HG02852 (cell line): ENCODE measurements around the gene MOCOS.
"Not testable (repeated sequence)": the region's sequence is repeated elsewhere in the genome, so short reads cannot be mapped to it uniquely, and the experiment has no call there.

ENCODE experiments used
- ATAC-seq: cut with Tn5 transposase; IDR thresholded peaks from one replicate; pipeline ENCODE4 v1.9.1; 2021; ENCODE audit warnings: mild to moderate bottlenecking, moderate library complexity; ENCODE audit not compliant: unreplicated experiment

The MOCOS gene, protein sequence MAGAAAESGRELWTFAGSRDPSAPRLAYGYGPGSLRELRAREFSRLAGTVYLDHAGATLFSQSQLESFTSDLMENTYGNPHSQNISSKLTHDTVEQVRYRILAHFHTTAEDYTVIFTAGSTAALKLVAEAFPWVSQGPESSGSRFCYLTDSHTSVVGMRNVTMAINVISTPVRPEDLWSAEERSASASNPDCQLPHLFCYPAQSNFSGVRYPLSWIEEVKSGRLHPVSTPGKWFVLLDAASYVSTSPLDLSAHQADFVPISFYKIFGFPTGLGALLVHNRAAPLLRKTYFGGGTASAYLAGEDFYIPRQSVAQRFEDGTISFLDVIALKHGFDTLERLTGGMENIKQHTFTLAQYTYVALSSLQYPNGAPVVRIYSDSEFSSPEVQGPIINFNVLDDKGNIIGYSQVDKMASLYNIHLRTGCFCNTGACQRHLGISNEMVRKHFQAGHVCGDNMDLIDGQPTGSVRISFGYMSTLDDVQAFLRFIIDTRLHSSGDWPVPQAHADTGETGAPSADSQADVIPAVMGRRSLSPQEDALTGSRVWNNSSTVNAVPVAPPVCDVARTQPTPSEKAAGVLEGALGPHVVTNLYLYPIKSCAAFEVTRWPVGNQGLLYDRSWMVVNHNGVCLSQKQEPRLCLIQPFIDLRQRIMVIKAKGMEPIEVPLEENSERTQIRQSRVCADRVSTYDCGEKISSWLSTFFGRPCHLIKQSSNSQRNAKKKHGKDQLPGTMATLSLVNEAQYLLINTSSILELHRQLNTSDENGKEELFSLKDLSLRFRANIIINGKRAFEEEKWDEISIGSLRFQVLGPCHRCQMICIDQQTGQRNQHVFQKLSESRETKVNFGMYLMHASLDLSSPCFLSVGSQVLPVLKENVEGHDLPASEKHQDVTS

DNA sequence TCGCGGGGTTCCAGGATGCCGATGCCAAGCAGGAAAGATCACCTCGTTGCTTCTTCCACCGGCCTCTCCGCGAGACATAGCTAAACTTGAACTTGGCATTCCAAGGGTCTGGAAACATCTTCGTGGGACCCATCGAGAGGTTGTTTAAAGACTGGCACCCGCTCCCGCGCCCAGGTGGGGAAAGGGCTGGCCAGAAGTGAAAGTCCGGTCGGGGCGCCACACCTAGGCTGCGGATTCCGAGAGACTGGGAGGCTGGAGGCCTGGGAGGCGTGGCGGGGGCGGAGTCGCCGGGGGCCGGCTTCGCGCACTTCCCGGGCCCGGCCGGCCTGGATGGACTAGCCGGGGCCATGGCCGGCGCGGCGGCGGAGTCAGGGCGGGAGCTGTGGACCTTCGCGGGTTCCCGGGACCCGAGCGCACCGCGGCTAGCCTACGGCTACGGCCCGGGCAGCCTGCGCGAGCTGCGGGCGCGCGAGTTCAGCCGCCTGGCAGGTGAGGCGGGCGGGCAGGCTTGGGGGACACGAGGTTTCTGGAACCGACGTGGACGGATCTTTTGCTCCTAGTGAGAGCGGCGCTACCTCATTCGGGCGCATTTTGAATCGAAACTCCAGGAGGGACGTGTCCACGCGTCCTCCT, at the start of gene MOCOS:
MOCOS (plus strand) TSS at position 305 of the 633 bp plus-strand sequence; CDS start at position 348, 43 bp downstream.
- peak; percentile 88 for ATAC-seq

DNA sequence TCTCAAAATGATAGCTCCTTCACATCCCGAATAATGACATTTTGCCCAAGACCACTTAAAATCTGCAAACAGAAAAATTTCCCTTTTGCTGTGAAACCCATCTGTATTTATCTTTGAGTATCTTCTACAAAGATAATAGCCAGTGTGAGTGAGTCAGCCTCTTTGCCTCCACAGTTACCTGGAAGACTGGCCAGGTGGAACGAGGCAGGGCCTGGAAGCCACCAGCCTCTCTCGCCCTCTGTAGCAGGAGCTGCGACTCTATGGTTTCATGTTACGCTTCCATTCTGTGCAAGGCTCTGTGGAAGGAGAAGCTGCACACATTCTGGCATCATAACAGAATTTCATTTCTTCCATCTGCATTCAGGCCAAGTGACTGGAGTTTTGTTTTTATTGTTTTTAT, 48.1 kb upstream of the MOCOS start:
- no peak for ATAC-seq

DNA sequence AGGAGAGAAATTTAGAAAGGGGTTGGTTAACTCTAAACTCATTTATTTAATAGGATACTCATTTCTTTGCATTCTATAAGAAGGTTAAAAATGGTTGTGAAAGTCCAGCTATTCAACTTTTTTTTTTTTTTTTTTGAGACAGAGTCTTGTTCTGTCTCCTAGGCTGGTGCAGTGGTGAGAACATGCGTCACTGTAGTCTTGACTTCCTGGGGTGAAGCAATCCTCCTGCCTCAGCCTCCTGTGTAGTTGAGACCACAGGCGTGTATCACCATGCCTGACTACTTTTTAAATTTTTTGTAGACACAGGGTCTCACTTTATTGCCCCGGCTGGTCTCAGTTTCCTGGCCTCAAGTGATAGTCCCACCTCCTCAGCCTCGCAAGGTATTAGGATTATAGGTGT, 45.7 kb upstream of the MOCOS start:
- ATAC-seq, result no peak

DNA sequence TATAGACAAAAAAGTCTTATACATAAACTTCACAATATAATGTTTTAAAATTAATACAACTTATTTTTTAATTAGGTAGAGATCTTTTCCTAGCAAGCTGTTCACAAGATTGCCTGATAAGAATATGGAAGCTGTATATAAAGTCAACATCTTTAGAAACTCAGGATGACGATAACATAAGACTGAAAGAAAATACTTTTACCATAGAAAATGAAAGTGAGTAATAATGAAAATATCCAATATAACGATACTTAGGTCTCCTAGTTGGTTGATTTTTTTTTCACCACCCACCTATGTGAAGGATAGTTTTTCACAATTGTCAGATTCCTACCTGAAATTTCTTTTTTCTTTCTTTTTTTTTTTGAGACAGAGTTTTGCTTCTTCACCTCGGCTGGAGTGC, 44.5 kb upstream of the MOCOS start:
- ATAC-seq, result no peak

DNA sequence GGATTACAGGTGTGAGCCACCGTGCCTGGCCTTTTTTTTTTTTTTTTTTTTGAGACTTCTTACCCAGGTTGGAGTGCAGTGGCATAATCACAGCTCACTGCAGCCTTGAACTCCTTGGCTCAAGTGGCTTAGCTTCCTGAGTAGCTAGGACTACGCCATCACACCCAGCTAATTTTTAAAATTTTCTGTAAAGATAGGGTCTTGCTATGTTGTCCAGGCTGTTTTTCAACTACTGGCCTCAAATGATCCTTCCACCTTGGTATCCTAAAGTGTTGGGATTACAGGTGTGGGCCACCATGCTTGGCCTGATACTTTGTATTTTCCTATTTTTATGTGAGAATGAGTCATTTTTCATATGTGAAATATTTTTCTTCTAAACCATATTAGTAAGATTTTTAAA, 43.9 kb upstream of the MOCOS start:
- no peak for ATAC-seq

DNA sequence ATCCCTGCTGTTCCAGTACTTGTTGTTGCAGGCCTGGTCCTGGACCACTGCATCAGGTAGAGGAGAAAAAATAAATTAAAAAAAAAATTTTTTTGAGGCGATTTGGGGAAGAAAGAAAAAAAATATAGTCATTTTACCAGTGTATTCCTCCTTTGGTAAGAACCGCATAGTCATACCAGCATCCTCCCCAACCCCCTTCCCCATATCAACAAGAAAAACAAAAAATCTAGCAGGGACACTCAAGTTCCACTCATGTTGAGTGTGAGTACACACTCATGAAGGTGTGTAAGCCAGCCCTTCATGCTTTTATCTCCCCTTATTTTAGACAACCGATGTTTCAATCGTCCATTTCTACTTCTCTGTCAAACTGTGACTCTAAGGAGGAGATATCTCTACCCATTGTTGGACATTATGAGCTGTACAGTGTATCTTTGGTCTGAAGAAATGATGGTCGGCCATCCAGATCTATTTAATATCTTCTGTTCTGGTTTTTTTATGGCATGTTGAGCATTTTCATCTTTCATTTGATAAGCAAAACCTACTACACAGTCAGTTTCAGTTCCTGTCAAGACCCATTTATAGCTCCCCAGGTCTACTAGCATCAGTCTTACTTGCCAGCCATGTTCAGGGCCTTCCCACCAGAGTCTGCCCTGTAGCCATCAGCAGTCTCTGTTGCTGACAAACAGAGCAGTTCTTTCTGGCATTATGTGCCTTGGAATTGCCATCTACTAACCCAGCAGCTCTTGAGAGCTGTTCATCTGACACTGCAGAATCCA, 37.6 kb upstream of the MOCOS start:
- peak; percentile 97 for ATAC-seq

DNA sequence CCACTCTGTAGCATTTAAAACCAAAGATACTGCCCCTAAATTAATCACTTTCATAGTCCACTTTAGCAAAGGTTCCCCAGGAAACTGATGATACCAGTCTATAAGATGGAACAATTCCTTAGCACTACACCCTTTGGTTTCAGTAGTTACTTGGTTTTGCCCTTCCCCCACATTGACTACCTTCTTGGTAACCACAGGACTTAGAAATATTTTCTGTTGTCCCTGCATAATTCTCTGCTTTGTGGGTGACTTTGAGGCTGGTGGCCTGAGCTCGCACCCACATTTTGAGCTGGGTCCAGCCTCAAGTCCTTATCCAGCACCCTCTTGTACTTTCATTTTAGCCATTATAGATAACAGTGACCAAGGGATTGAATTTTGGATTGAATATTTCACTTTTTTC, 34.5 kb upstream of the MOCOS start:
- ATAC-seq, result no peak

DNA sequence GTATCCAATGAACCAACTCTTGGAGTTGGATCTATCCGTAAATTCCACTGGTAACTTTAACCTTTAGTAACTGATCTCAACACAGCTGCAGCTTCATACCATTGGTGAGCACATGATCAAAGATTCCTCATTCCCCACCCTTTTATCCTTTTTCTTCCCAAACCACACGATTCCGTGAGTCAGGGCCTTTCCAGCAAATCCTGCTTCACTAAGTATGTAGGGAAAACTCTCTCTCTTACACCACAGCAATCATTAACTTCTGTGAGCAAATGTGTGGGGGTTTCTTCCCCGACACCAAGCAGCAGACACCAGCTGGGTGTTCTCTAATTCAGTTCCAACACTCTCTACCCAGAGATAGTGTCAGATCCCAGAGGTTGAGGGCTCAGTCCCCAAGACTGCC, 34.1 kb upstream of the MOCOS start:
- no peak for ATAC-seq

DNA sequence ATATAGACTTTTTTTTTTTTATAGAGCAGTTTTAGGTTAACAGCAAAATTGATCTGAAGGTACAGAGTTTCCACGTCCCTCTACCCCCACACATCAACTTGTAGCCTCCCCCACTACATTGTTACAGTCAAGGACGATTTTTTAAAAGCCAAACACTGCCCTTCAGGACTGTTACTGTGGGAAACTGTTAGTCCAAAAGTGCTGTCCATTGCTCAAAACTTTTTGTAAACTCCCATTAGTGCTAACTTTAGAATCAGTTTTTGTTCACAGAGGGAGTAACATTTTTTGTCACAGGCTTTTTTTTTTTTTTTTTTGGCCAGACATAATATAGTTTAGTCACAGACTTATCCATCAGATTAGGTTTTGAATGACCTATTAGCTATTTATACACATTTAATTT, 33.5 kb upstream of the MOCOS start:
- no peak for ATAC-seq

DNA sequence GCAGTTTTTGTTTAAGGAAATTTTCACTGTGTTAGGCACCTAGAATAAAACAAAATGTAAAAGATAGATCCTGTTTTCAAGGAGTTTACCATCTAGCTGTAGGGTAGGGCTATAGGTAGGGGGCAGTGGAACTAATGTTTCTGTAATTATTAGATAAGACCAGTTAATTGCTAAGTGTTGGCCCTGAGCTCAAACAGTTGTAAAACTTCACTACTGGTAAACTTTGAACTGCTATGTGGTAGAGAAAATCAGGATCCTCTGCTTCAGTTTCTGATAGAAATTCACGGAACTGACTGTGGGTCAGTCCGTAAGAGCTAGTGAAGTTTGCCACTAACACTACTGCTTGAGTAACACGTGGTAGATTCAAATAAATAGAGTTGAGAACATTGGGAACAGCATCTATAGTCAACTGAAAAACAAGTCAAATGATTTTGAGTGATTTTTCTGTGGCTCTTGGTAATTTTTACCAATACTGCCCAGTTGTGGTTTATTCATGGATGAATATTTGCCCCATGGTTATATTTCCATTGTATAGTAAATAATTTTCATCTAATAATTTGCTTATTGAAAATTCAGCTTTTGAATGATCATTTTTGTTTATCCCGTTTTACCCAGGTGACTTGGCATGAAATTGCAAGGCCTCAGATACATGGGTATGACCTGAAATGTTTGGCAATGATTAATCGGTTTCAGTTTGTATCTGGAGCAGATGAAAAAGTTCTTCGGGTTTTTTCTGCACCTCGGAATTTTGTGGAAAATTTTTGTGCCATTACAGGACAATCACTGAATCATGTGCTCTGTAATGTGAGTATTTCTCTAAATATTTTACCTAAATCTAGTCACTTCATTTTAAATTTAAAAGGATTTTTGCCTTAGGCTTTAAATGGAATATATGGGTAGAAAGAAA, 31.2 kb upstream of the MOCOS start:
- no peak for ATAC-seq

DNA sequence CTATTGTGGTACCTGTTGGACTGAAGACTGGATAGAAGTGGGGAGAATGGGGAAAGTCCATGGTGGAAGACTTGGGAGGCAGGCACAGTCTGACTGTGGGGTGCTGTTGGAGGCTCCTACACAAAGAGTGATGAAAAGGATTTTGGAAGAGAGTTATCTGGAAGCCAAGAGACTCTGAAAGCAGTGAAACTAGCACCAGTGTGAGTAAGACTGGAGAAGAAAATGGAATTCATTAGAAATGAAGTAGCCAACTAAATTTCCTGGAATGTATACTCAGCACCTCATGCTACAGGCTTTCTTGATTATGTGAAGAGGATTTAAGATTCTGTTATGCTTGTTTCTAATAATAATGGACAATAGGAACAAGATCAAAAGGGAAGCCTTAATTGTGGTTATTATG, 29.9 kb upstream of the MOCOS start:
- no peak for ATAC-seq

DNA sequence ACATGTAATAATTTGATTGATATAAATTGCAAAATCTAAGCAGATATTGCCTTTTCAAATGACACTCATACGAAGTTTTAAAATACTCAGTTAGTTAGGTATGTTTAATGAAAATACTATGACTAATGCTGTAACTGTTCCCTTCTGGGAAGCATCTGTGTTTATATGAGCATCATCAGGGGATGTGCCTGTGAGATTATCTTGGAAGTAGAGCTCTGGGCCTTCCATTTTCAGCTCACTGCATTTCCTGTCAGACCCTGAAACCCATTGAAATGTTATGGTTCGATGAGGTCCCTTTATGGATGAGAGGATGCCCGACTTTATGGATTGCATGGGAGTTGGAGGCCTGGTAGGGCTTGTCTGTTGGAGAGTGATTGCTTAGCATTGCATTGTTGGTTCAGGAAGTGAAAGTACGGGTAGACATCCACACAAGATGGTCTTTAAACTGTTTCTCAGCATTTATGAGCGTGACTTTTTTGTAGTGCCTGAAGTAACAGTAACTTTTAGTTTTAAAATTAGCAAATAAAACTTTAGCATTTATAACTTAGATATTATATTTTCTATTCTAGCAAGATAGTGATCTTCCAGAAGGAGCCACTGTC, 28.9 kb upstream of the MOCOS start:
- ATAC-seq, result no peak

DNA sequence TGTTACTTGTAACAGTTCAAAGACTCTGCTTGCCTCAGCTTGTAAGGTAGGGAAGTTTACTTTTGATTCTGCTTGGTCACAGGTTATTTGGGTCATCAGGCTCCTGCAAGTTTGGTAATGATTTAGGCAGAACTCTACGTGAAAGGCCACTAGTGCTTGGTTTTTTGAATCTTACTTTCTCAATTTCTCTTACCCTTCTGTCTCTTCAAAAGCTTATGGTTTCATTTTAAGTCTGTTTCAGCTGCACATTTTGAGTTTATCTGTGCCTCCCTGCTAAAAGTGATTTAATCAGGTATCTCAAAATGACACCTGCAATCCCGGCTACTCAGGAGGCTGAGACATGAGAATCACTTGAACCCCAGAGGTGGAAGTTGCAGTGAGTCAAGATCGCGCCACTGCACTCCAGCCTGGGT, 26.3 kb upstream of the MOCOS start:
- no peak for ATAC-seq

DNA sequence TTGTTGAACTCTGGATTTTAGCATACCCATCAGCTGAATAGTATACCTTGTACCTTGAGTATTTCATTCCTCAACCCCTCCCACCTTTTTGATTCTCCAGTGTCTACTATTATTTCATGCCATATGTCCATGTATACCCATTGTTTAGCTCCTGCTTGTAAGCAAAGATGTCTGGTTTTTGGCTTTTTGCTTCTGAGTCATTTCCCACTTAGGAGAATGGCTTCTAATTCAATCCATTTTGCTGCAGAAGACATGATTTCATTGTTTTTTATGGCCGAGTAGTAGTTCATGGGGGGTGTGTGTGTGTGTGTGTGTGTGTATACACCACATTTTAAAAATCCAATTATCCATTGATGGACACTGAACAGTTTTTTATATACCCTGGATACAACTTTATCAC, 24.3 kb upstream of the MOCOS start:
- no peak for ATAC-seq

DNA sequence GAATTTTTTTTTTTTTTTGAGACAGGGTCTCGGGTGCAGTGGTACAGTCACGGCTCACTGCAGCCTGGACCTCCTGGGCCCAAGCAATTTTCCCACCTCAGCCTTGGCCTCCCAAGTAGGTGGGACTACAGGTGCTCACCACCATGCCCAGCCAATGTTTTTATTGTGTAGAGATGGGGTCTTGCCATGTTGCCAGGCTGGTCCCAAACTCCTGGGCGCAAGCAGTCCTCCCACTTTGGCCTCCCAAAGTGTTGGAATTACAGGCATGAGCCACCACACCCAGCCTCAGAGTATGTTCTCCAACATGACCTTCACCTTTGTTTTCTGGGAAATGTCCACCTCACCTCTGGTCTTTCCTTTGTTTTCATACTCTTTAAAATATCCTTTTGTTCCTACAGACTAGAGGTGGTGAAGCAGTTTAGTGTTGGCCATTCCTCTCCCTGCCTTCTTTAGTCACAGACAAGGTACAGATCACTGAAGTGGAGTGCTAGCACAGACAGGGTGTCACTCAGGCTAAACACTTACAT, 19.5 kb upstream of the MOCOS start:
- no peak for ATAC-seq

DNA sequence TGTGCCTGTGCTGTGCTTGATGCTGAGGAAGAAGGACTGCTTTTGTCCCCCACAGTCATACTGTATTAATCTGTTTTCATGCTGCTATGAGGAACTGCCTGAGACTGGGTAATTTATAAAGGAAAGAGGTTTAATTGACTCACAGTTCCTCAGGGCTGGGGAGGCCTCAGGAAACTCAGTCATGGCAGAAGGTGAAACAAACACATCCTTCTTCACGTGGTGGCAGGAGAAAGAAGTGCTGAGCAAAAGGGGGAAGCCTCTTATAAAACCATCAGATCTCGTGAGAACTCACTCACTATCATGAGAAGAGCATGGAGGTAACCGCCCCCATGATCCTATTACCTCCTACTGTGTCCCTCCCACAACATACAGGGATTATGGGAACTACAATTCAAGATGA, 19.0 kb upstream of the MOCOS start:
- not testable (repeated sequence) for ATAC-seq

DNA sequence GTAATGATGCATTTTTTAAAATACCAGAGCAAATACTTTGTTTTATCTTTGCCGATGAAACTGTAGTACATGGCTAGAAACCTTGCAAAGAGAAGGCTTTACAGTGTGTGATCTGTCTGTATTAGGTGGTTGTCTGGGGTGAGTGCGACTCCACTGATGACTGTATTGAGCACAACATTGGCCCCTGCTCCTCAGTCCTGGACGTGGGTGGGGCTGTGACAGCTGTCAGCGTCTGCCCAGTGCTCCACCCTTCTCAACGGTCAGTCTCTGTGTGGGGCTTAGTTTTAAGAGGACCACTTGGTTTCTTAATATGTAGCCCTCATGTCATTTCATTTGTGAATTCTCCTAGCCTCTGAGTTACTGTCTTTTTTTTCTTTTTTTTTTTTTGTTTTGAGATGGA, 17.4 kb upstream of the MOCOS start:
- ATAC-seq, result no peak

DNA sequence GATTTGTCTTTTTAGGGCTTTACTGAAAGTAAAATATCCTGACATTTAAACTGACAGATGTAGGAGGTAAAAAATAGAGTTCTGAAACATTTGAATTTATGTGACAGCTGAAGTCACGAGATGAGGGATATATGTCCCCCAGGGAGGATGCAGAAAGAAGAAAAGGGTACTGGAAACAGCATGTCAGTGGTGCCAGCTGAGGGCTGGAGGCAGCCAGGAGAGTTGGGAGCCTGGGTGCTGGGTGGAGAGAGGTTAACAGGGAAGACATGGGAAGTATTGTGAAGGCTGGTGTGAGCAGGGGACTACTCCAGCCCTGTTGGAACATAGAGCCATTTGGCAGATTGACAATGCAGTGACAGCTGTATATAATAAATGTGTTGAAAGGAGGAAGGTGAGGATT, 11.8 kb upstream of the MOCOS start:
- ATAC-seq, result no peak

DNA sequence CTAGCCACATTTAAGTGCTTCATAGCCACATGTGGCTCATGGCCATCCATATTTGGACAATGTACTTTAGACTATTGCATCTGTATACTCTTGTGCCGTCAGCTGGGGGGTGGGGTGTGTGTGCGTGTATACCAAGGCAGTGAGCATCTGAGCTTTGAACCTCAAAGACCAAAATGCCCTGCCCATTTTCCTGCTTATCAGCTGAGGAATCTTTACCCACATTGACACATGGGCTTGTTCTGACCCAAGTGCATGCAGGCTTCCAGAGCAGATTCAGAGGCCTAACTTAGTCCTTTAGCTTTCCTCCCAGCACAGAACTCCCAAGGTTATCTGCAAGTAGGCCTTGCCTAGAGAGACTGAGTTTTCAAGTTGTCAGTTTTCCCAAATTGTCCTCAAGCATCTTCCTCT, 11.1 kb upstream of the MOCOS start:
- ATAC-seq, result no peak
